Keratinocyte (primary cell): ENCODE data around the gene TRIM27. TPM values are rescaled to one million over a fixed set of nuclear protein-coding genes. Genes with fewer than 3 reads are reported as not detected.

Experiments used
- DNase-seq: peaks from one replicate; pipeline ENCODE4 v3.0.0-alpha.2; 2011; ENCODE audit warnings: low read depth, missing footprints, low spot score
- FAIRE-seq: peaks from 2 replicates; lab custom pipeline; 2011; peaks lifted over from hg19 to GRCh38; lab: Jason Lieb, UNC
- H2AFZ ChIP-seq: 2 replicates; pipeline ENCODE4 v1.6.0; 2012; ENCODE audit warnings: low read length, control low read depth, inconsistent platforms; ENCODE audit not compliant: control insufficient read depth
- H3K27ac ChIP-seq: 2 replicates; pipeline ENCODE4 v1.5.1; 2011; ENCODE audit warnings: low read length; ENCODE audit not compliant: control insufficient read depth, insufficient read depth
- H3K27me3 ChIP-seq: 3 replicates; pipeline ENCODE4 v1.6.0; 2011; ENCODE audit warnings: low read length; ENCODE audit not compliant: control insufficient read depth, insufficient read depth; ENCODE audit errors: extremely low read depth
- H3K36me3 ChIP-seq, 2 experiments: 2 replicates in 1 of 2; 3 replicates in 1 of 2; pipeline ENCODE4 v1.5.1; 2011; ENCODE audit warnings: low read length in 2 of 2, mild to moderate bottlenecking in 1 of 2; ENCODE audit not compliant: control insufficient read depth in 2 of 2, insufficient read depth in 2 of 2; ENCODE audit errors: extremely low read depth in 1 of 2
- H3K4me1 ChIP-seq: 3 replicates; pipeline ENCODE4 v1.5.1; 2011; ENCODE audit warnings: low read length; ENCODE audit not compliant: control insufficient read depth, insufficient read depth; ENCODE audit errors: extremely low read depth
- H3K4me2 ChIP-seq: 3 replicates; pipeline ENCODE4 v1.6.0; 2011; ENCODE audit warnings: low read depth, low read length; ENCODE audit not compliant: control insufficient read depth, insufficient read depth; ENCODE audit errors: extremely low read depth
- H3K4me3 ChIP-seq, 3 experiments: fragments of 200-600 bp in 1 of 3; sonication (generic) in 1 of 3; 2 replicates in 2 of 3; 3 replicates in 1 of 3; pipeline ENCODE4 v1.5.1; 2011 to 2016; ENCODE audit warnings: low read length in 3 of 3, mild to moderate bottlenecking in 3 of 3, control low read depth in 2 of 3, inconsistent platforms in 1 of 3, low read depth in 1 of 3, mixed read lengths in 1 of 3, mixed run types in 1 of 3, moderate library complexity in 1 of 3; ENCODE audit not compliant: control insufficient read depth in 2 of 3, insufficient read depth in 2 of 3; ENCODE audit errors: extremely low read depth in 1 of 3
- H3K79me2 ChIP-seq: 2 replicates; pipeline ENCODE4 v1.6.0; 2012; ENCODE audit warnings: low read length; ENCODE audit not compliant: control insufficient read depth, insufficient read depth
- H3K9ac ChIP-seq: 3 replicates; pipeline ENCODE4 v1.6.0; 2011; ENCODE audit warnings: low read length; ENCODE audit not compliant: control insufficient read depth, insufficient read depth; ENCODE audit errors: extremely low read depth
- H3K9me1 ChIP-seq: 3 replicates; pipeline ENCODE4 v1.6.0; 2011; ENCODE audit warnings: low read length; ENCODE audit not compliant: control insufficient read depth, insufficient read depth; ENCODE audit errors: extremely low read depth
- H3K9me3 ChIP-seq: 2 replicates; pipeline ENCODE4 v1.5.1; 2012; ENCODE audit warnings: low read depth, low read length; ENCODE audit not compliant: control insufficient read depth
- H4K20me1 ChIP-seq: 3 replicates; pipeline ENCODE4 v1.6.0; 2011; ENCODE audit warnings: low read length; ENCODE audit not compliant: control insufficient read depth, insufficient read depth; ENCODE audit errors: extremely low read depth
- EZH2 ChIP-seq: IDR thresholded peaks from one replicate; pipeline ENCODE4 v1.6.1; 2012; ENCODE audit warnings: inconsistent platforms, mild to moderate bottlenecking, low read length, moderate library complexity
- dilution Hi-C: fragments of 300-500 bp; cut with MboI; formaldehyde crosslinking; loops from one replicate; pipeline ENCODE4 v1.7.0; 2020; ENCODE audit warnings: low sequenced_read_pairs; ENCODE audit not compliant: extremely low pct_ligation_motif_present
- polyA plus RNA-seq, 5 experiments: library from polyadenylated mRNA; depleted of rRNA in 3 of 5; stranded (reverse) in 3 of 5; stranded (forward) in 1 of 5; unstranded in 1 of 5; fragments of >200 nt; gene quantifications; 1 replicate in 1 of 5; 2 replicates in 3 of 5; 3 replicates in 1 of 5; pipeline versions ENCODE4 v1.2.1 to v1.2.3, GENCODE V29; 2011 to 2012; ENCODE audit warnings: missing spikeins in 2 of 5, low read depth in 1 of 5, low replicate concordance in 1 of 5
- TF ChIP-seq, protein P1 (sequence below), 3 experiments: IDR thresholded peaks in 1 of 3; conservative IDR thresholded peaks in 1 of 3; optimal IDR thresholded peaks in 1 of 3; 2 replicates in 2 of 3; 3 replicates in 1 of 3; pipeline versions ENCODE3 to v1.5.1; 2011; ENCODE audit warnings: low read length in 3 of 3, mild to moderate bottlenecking in 3 of 3, moderate library complexity in 2 of 3, control low read depth in 1 of 3, inconsistent platforms in 1 of 3; ENCODE audit not compliant: insufficient read depth in 2 of 3; ENCODE audit errors: extremely low read depth in 1 of 3

Gene TRIM27
- polyA plus RNA-seq, 1 donor (not counting 4 experiments of a cell fraction or from before 2014, with no cell fraction given), result 47.3 TPM

GRCh38 chr6:28948782-28949486, 25.1 kb upstream of the TRIM27 start:
- Histone ChIP-seq H3K27ac (no peak overlapping the region), H3K4me3 (no peak overlapping the region), H3K9ac (no peak overlapping the region), H3K4me1 (peaks cover 8% of the 10 kb centered on the region), H3K4me2 (no peak overlapping the region), H3K79me2 (no peaks in the 10 kb centered on the region), H3K9me3 (no peaks in the 10 kb centered on the region), H3K27me3 (no peaks in the 10 kb centered on the region), H2AFZ (no peak overlapping the region), H4K20me1 (no peaks in the 10 kb centered on the region), H3K36me3 (no peaks in the 10 kb centered on the region), H3K9me1 (no peaks in the 10 kb centered on the region)
- dilution Hi-C loops, result no loop called here
- no peak for FAIRE-seq
- no peak for DNase-seq
- TF ChIP-seq, protein P1, sequence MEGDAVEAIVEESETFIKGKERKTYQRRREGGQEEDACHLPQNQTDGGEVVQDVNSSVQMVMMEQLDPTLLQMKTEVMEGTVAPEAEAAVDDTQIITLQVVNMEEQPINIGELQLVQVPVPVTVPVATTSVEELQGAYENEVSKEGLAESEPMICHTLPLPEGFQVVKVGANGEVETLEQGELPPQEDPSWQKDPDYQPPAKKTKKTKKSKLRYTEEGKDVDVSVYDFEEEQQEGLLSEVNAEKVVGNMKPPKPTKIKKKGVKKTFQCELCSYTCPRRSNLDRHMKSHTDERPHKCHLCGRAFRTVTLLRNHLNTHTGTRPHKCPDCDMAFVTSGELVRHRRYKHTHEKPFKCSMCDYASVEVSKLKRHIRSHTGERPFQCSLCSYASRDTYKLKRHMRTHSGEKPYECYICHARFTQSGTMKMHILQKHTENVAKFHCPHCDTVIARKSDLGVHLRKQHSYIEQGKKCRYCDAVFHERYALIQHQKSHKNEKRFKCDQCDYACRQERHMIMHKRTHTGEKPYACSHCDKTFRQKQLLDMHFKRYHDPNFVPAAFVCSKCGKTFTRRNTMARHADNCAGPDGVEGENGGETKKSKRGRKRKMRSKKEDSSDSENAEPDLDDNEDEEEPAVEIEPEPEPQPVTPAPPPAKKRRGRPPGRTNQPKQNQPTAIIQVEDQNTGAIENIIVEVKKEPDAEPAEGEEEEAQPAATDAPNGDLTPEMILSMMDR (optimal IDR thresholded peaks at IDR 0.05 in 1 of 3, IDR thresholded peaks at IDR 0.05 in 1 of 3, conservative IDR thresholded peaks at IDR 0.05 in 1 of 3; ENCODE audit: extremely low read depth in 1 of 3, insufficient read depth in 2 of 3, low read length in 3 of 3), result no peak
- TF ChIP-seq EZH2, result no peak

GRCh38 chr6:28947831-28948270, 24.1 kb upstream of the TRIM27 start:
- Histone ChIP-seq H3K9me3 (no peaks in the 10 kb centered on the region), H2AFZ (no peak overlapping the region), H3K4me1 (peaks cover 8% of the 10 kb centered on the region), H3K9me1 (no peaks in the 10 kb centered on the region), H3K36me3 (no peaks in the 10 kb centered on the region), H3K4me2 (no peak overlapping the region), H3K79me2 (no peaks in the 10 kb centered on the region), H3K9ac (no peak overlapping the region), H3K27me3 (no peaks in the 10 kb centered on the region), H4K20me1 (no peaks in the 10 kb centered on the region), H3K27ac (no peak overlapping the region), H3K4me3 (no peak overlapping the region)
- dilution Hi-C loops, result no loop called here
- no peak for FAIRE-seq
- no peak for DNase-seq
- TF ChIP-seq, protein P1 (optimal IDR thresholded peaks at IDR 0.05 in 1 of 3, IDR thresholded peaks at IDR 0.05 in 1 of 3, conservative IDR thresholded peaks at IDR 0.05 in 1 of 3; ENCODE audit: extremely low read depth in 1 of 3, insufficient read depth in 2 of 3, low read length in 3 of 3), result no peak
- TF ChIP-seq EZH2, result no peak
